IMR-90 (cell line): ENCODE data around the gene PCSK6. TPM values are rescaled to one million over a fixed set of nuclear protein-coding genes. Genes with fewer than 3 reads are reported as not detected.

ENCODE experiments used
- ATAC-seq: fragments of 200-7000 bp; cut with Tn5 transposase; 2 replicates; pipeline ENCODE4 v1.9.1; 2020; ENCODE audit warnings: low read depth, mild to moderate bottlenecking, moderate library complexity
- BruUV-seq: library from RNA; stranded (reverse); fragments of 400-500 nt; replicated peaks from 2 replicates; lab custom pipeline; 2021; lab: Mats Ljungman, UMichigan
- CTCF ChIA-PET: fragments of 300-600 bp; formaldehyde crosslinking; extraction: SDS; loops from one replicate; lab custom pipeline; 2021; ENCODE audit warnings: antibody characterized with exemption; lab: Yijun Ruan, JAX
- POLR2A ChIA-PET: fragments of 300-600 bp; sonication (Branson Sonifier 250); formaldehyde crosslinking; loops from one replicate; lab custom pipeline; 2022; ENCODE audit warnings: antibody characterized with exemption; ENCODE audit not compliant: unreplicated experiment; lab: Charles Lee
- DNase-seq: peaks from one replicate; pipeline ENCODE4 v3.0.0; 2013
- H2AFZ ChIP-seq: replicated peaks from 2 replicates; pipeline ENCODE3; 2013; ENCODE audit warnings: low read length, mild to moderate bottlenecking; ENCODE audit not compliant: poor library complexity
- H2AK5ac ChIP-seq: 2 replicates; pipeline ENCODE4 v1.6.1; 2013; ENCODE audit warnings: low read depth, low read length, inconsistent platforms
- H2AK9ac ChIP-seq: replicated peaks from 2 replicates; pipeline ENCODE3; 2013; ENCODE audit warnings: mild to moderate bottlenecking, low read depth, low read length, moderate library complexity; ENCODE audit not compliant: poor library complexity
- H2BK120ac ChIP-seq: 2 replicates; pipeline ENCODE4 v1.6.1; 2013; ENCODE audit warnings: low read depth, low read length, inconsistent platforms
- H2BK15ac ChIP-seq: 3 replicates; pipeline ENCODE4 v1.6.1; 2013; ENCODE audit warnings: low read depth, low read length, inconsistent platforms
- H2BK20ac ChIP-seq: 2 replicates; pipeline ENCODE4 v1.6.1; 2013; ENCODE audit warnings: low read depth, mild to moderate bottlenecking, inconsistent platforms, low read length, moderate library complexity
- H2BK5ac ChIP-seq: 2 replicates; pipeline ENCODE4 v1.6.1; 2013; ENCODE audit warnings: mild to moderate bottlenecking, low read depth, low read length, inconsistent platforms; ENCODE audit not compliant: poor library complexity, severe bottlenecking
- H3K14ac ChIP-seq: replicated peaks from 2 replicates; pipeline ENCODE4 v1.6.1; 2013; ENCODE audit warnings: low read depth, low read length, inconsistent platforms
- H3K18ac ChIP-seq: 2 replicates; pipeline ENCODE4 v1.6.1; 2013; ENCODE audit warnings: low read depth, low read length, control low read depth
- H3K23ac ChIP-seq: 2 replicates; pipeline ENCODE4 v1.6.1; 2013; ENCODE audit warnings: low read depth, low read length, inconsistent platforms
- H3K27ac ChIP-seq: 2 replicates; pipeline ENCODE4 v1.5.1; 2013; ENCODE audit warnings: mild to moderate bottlenecking, control low read depth, low read length; ENCODE audit not compliant: insufficient read depth
- H3K27me3 ChIP-seq: 2 replicates; pipeline ENCODE4 v1.6.1; 2013; ENCODE audit warnings: low read length; ENCODE audit not compliant: control insufficient read depth, insufficient read depth
- H3K36me3 ChIP-seq: 2 replicates; pipeline ENCODE4 v1.6.1; 2013; ENCODE audit warnings: low read length, mixed read lengths; ENCODE audit not compliant: control insufficient read depth, insufficient read depth
- H3K4ac ChIP-seq: 2 replicates; pipeline ENCODE4 v1.6.1; 2013; ENCODE audit warnings: low read depth, low read length, inconsistent platforms
- H3K4me1 ChIP-seq: 2 replicates; pipeline ENCODE4 v1.6.1; 2013; ENCODE audit warnings: low read length, mixed read lengths; ENCODE audit not compliant: control insufficient read depth, insufficient read depth
- H3K4me2 ChIP-seq: 2 replicates; pipeline ENCODE4 v1.6.1; 2013; ENCODE audit warnings: low read depth, mild to moderate bottlenecking, control low read depth, low read length, moderate library complexity
- H3K4me3 ChIP-seq: 2 replicates; pipeline ENCODE4 v1.5.1; 2013; ENCODE audit warnings: low read depth, mild to moderate bottlenecking, control low read depth, low read length, moderate library complexity; ENCODE audit not compliant: insufficient read depth
- H3K56ac ChIP-seq: 2 replicates; pipeline ENCODE4 v1.6.1; 2013; ENCODE audit warnings: low read length, inconsistent platforms; ENCODE audit not compliant: insufficient read depth; ENCODE audit errors: extremely low read depth
- H3K79me1 ChIP-seq, 2 experiments: 2 replicates each; pipeline ENCODE4 v1.6.1; 2013; ENCODE audit warnings: low read length in 2 of 2, inconsistent platforms in 1 of 2, low read depth in 1 of 2
- H3K9ac ChIP-seq: 2 replicates; pipeline ENCODE4 v1.6.1; 2013; ENCODE audit warnings: low read depth, low read length, control low read depth
- H3K9me1 ChIP-seq: 2 replicates; pipeline ENCODE4 v1.6.1; 2013; ENCODE audit warnings: low read length, inconsistent platforms; ENCODE audit not compliant: insufficient read depth
- H3K9me3 ChIP-seq: 2 replicates; pipeline ENCODE4 v1.6.1; 2013; ENCODE audit warnings: low read length; ENCODE audit not compliant: control insufficient read depth, insufficient read depth
- H4K20me1 ChIP-seq: 2 replicates; pipeline ENCODE4 v1.6.1; 2013; ENCODE audit warnings: low read length, inconsistent platforms; ENCODE audit not compliant: insufficient read depth
- H4K5ac ChIP-seq: 2 replicates; pipeline ENCODE4 v1.6.1; 2013; ENCODE audit warnings: mild to moderate bottlenecking, low read depth, low read length, control low read depth
- H4K8ac ChIP-seq, 2 experiments: 2 replicates each; pipeline ENCODE4 v1.6.1; 2013; ENCODE audit warnings: low read depth in 2 of 2, low read length in 2 of 2, control low read depth in 1 of 2, inconsistent platforms in 1 of 2
- H4K91ac ChIP-seq: 2 replicates; pipeline ENCODE4 v1.6.1; 2013; ENCODE audit warnings: low read depth, low read length, inconsistent platforms; ENCODE audit not compliant: insufficient read depth
- BHLHE40 ChIP-seq: fragments of 150-350 bp; IDR thresholded peaks from 2 replicates; pipeline ENCODE4 v1.6.1; 2016; ENCODE audit warnings: mild to moderate bottlenecking, low read depth, low read length
- CHD1 ChIP-seq: IDR thresholded peaks from 2 replicates; pipeline ENCODE4 v1.6.1; 2012; ENCODE audit warnings: low read depth, low read length, improper control_type of control experiment
- FOS ChIP-seq: fragments of 150-350 bp; IDR thresholded peaks from 2 replicates; pipeline ENCODE4 v1.6.1; 2016; ENCODE audit warnings: low read depth, low read length
- MAFK ChIP-seq: IDR thresholded peaks from 2 replicates; pipeline ENCODE4 v1.6.1; 2012; ENCODE audit warnings: low read depth, low read length, improper control_type of control experiment
- MAZ ChIP-seq: IDR thresholded peaks from 2 replicates; pipeline ENCODE4 v1.6.1; 2012; ENCODE audit warnings: low read depth, mild to moderate bottlenecking, low read length, improper control_type of control experiment, moderate library complexity, borderline replicate concordance
- MXI1 ChIP-seq: IDR thresholded peaks from 2 replicates; pipeline ENCODE4 v1.6.1; 2012; ENCODE audit warnings: low read depth, mild to moderate bottlenecking, low read length, moderate library complexity, borderline replicate concordance
- RCOR1 ChIP-seq: IDR thresholded peaks from 2 replicates; pipeline ENCODE4 v1.6.1; 2012; ENCODE audit warnings: mild to moderate bottlenecking, low read length, improper control_type of control experiment; ENCODE audit not compliant: insufficient replicate concordance
- WGBS, 2 experiments: methylation state at CpG; one replicate each; pipeline versions ENCODE4 v1.1.5 to v1.1.7; 2013; ENCODE audit warnings: missing lambda C conversion rate in 2 of 2; ENCODE audit not compliant: insufficient read length in 1 of 2; ENCODE audit errors: extremely low coverage in 2 of 2; 5-methylcytosine and 5-hydroxymethylcytosine counted together
- dilution Hi-C: fragments of 300-500 bp; cut with HindIII; formaldehyde crosslinking; loops from one replicate; pipeline ENCODE4 v1.14.3; 2018; ENCODE audit warnings: low sequenced_read_pairs; ENCODE audit not compliant: unreplicated experiment
- in situ Hi-C: fragments of 300-500 bp; cut with MboI; formaldehyde crosslinking; loops from 3 replicates; pipeline ENCODE4 v1.14.3; 2019; ENCODE audit warnings: low sequenced_read_pairs, inconsistent platforms, mixed read lengths
- intact Hi-C: fragments of 100-400 bp; cut with micrococcal nuclease; formaldehyde crosslinking; loops from 2 replicates; pipeline ENCODE4 v1.10.0; 2022
- polyA plus RNA-seq, 3 experiments: library from polyadenylated mRNA; depleted of rRNA; stranded (reverse); fragments of >200 nt; gene quantifications; 2 replicates each; pipeline ENCODE4 v1.2.3, GENCODE V29; 2012; ENCODE audit warnings: low replicate concordance in 1 of 3
- total RNA-seq: library from RNA; depleted of rRNA; stranded (reverse); fragments of >200 nt; gene quantifications from 2 replicates; pipeline ENCODE4 v1.2.3, GENCODE V29; 2012
- TF ChIP-seq, protein P1 (sequence below): conservative IDR thresholded peaks from 2 replicates; pipeline ENCODE4 v1.5.1; 2012; ENCODE audit warnings: mild to moderate bottlenecking, low read depth, low read length, improper control_type of control experiment

The PCSK6 gene
- total and polyA plus RNA-seq, 2 of the 4 experiments (the other 2 are of a cell fraction) = not detected

DNA sequence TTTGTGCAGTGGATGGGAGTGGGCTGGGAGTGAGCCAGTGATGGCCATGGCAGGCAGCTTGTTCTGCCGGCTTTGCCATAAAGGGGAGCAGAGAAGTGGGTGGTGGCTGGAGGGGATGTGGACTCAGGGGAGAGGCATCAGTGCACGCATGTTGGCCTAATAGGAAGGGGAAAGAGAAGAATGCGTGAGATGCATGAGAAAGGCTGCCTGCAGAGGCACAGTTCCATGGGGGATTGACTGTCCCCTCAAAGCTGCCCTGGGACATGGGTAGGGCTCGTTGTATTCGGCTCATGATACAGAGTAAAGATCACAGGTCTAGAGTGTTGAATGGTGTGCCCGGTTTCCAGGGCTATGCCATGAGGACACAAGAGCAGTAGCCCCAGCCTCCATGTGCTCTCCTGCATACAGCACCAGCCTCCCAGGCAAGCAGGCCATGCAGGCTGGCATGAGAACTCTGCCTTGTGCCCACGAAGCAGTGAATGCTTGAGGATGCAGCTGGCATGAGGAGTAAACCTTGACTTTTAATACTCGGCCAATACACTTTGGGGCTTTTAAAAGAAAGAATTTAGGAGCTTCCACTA is 126.4 kb downstream of the PCSK6 start:
- no peak for TF ChIP-seq RCOR1
- no peak for TF ChIP-seq MAFK
- no peak for TF ChIP-seq CHD1
- TF ChIP-seq, protein P1, sequence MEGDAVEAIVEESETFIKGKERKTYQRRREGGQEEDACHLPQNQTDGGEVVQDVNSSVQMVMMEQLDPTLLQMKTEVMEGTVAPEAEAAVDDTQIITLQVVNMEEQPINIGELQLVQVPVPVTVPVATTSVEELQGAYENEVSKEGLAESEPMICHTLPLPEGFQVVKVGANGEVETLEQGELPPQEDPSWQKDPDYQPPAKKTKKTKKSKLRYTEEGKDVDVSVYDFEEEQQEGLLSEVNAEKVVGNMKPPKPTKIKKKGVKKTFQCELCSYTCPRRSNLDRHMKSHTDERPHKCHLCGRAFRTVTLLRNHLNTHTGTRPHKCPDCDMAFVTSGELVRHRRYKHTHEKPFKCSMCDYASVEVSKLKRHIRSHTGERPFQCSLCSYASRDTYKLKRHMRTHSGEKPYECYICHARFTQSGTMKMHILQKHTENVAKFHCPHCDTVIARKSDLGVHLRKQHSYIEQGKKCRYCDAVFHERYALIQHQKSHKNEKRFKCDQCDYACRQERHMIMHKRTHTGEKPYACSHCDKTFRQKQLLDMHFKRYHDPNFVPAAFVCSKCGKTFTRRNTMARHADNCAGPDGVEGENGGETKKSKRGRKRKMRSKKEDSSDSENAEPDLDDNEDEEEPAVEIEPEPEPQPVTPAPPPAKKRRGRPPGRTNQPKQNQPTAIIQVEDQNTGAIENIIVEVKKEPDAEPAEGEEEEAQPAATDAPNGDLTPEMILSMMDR = no peak
- no peak for TF ChIP-seq MXI1
- TF ChIP-seq MAZ = no peak
- TF ChIP-seq BHLHE40 = no peak
- TF ChIP-seq FOS = no peak
- intact Hi-C loops = no loop called here
- Histone ChIP-seq H4K5ac (no peak overlapping the region), H3K9ac (no peak overlapping the region), H3K14ac (no peak overlapping the region), H2BK15ac (no peak overlapping the region), H2BK5ac (no peak overlapping the region), H4K91ac (no peak overlapping the region), H2BK20ac (no peak overlapping the region), H3K36me3 (no peaks in the 10 kb centered on the region), H2AK5ac (no peak overlapping the region), H2AK9ac (no peak overlapping the region), H2AFZ (no peak overlapping the region), H3K4ac (no peak overlapping the region), H3K4me1 (peaks cover 2% of the 10 kb centered on the region; the same call in 1 of the 2 replicates), H3K9me1 (peaks cover 4% of the 10 kb centered on the region; the same call in 1 of the 2 replicates), H3K27ac (no peak overlapping the region), H3K56ac (no peak overlapping the region), H4K20me1 (no peaks in the 10 kb centered on the region; the same call in 1 of the 2 replicates), H3K79me1 (no peaks in the 10 kb centered on the region), H3K4me2 (no peak overlapping the region), H4K8ac (no peak overlapping the region), H3K4me3 (no peak overlapping the region), H3K18ac (no peak overlapping the region), H3K23ac (no peak overlapping the region), H2BK120ac (no peak overlapping the region), H3K27me3 (peaks cover 7% of the 10 kb centered on the region), H3K9me3 (peaks cover 3% of the 10 kb centered on the region; the same call in 1 of the 2 replicates)
- 17% methylated on average over 2 of the region's 8 CpGs; no CpG with 5 or more reads in 1 of the 2 experiments for whole genome bisulfite sequencing, 2 experiments
- ATAC-seq = no peak
- no peak for DNase-seq
- in situ Hi-C loops = no loop called here
- BruUV-seq = no TSS peak
- ChIA-PET POLR2A (no interaction called here), CTCF (interaction anchor here (0.6 kb wide), 2 partner anchors 21 to 274 kb away, joined by 4 to 6 read pairs; no protein-coding TSS in a partner anchor)
- dilution Hi-C loops = no loop called here
